ENCODE data around the gene NGEF.
"Not testable (repeated sequence)": the region's sequence is repeated elsewhere in the genome, so short reads cannot be mapped to it uniquely, and the experiment has no call there.

Gene NGEF

DNA sequence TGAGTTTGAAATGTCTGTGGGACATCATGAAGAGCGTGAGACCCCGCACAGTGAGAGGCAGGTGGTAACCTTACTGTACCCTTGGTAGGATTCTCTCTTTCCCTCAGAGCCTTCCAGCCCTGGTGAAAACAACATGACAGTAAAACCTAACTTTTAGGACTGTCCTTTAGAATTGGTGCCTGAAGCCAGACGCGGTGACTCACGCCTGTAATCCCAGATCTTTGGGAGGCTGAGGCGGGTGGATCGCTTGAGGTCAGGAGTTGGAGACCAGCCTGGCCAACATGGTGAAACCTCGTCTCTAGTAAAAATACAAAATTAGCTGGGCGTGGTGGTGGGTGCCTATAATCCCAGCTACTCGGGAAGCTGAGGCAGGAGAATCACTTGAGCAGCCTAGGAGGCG is 161.0 kb downstream of the NGEF start:
- H3K36me3 ChIP-seq (ENCODE audit: control insufficient read depth in 5 of 5, insufficient read depth in 5 of 5, low read length in 5 of 5) = peaks cover 28 to 81% (median 70%) of the 10 kb centered on the region in 5 donors
- H3K9ac ChIP-seq (ENCODE audit: low read length in 5 of 5); H3K4me3 ChIP-seq (ENCODE audit: low read depth in 1 of 5, low read length in 5 of 5); H3K27ac ChIP-seq (ENCODE audit: low read depth, low read length); H3K27me3 ChIP-seq (ENCODE audit: control insufficient read depth in 5 of 5, insufficient read depth in 4 of 5, low read length in 5 of 5); H3K9me3 ChIP-seq (ENCODE audit: control insufficient read depth in 5 of 5, low read length in 5 of 5); H3K4me1 ChIP-seq (ENCODE audit: control insufficient read depth in 5 of 5, insufficient read depth in 5 of 5, low read length in 5 of 5): not testable (repeated sequence)

GRCh38 chr2:232850039-232850438 is 163.0 kb downstream of the NGEF start:
- Histone ChIP-seq H3K27ac (ENCODE audit: low read depth, low read length) (no peak overlapping the region), H3K9me3 (ENCODE audit: control insufficient read depth in 5 of 5, low read length in 5 of 5) (no peaks in the 10 kb centered on the region), H3K36me3 (ENCODE audit: control insufficient read depth in 5 of 5, insufficient read depth in 5 of 5, low read length in 5 of 5) (peaks cover 49 to 84% (median 69%) of the 10 kb centered on the region in 5 donors), H3K9ac (ENCODE audit: low read length in 5 of 5) (no peak overlapping the region), H3K4me1 (ENCODE audit: control insufficient read depth in 5 of 5, insufficient read depth in 5 of 5, low read length in 5 of 5) (no peaks in the 10 kb centered on the region), H3K4me3 (ENCODE audit: low read depth in 1 of 5, low read length in 5 of 5) (no peak overlapping the region), H3K27me3 (ENCODE audit: control insufficient read depth in 5 of 5, insufficient read depth in 4 of 5, low read length in 5 of 5) (no peaks in the 10 kb centered on the region)

GRCh38 chr2:232846055-232846454 is 167.0 kb downstream of the NGEF start:
- Histone ChIP-seq H3K4me3 (ENCODE audit: low read depth in 1 of 5, low read length in 5 of 5) (no peak overlapping the region), H3K4me1 (ENCODE audit: control insufficient read depth in 5 of 5, insufficient read depth in 5 of 5, low read length in 5 of 5) (no peaks in the 10 kb centered on the region), H3K27ac (ENCODE audit: low read depth, low read length) (no peak overlapping the region), H3K27me3 (ENCODE audit: control insufficient read depth in 5 of 5, insufficient read depth in 4 of 5, low read length in 5 of 5) (no peaks in the 10 kb centered on the region), H3K36me3 (ENCODE audit: control insufficient read depth in 5 of 5, insufficient read depth in 5 of 5, low read length in 5 of 5) (peaks cover 55 to 93% (median 84%) of the 10 kb centered on the region in 5 donors), H3K9me3 (ENCODE audit: control insufficient read depth in 5 of 5, low read length in 5 of 5) (no peaks in the 10 kb centered on the region), H3K9ac (ENCODE audit: low read length in 5 of 5) (no peak overlapping the region)

DNA sequence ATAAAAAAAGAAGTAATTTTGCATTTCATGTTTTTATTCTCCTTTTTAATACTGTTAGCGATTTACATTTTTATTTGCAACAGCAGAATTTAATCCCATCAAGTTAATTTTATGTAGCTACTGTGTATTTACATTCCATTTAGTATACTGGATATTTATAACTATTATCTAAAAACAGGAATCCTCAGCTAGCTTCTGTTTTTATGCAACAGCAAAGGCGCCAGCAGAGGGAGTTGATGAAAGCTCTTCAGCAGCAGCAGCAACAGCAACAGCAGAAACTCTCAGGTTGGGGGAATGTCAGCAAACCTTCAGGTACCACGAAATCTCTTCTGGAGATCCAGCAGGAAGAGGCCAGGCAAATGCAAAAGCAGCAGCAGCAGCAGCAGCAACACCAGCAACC is 169.2 kb downstream of the NGEF start:
- Histone ChIP-seq H3K4me1 (ENCODE audit: control insufficient read depth in 5 of 5, insufficient read depth in 5 of 5, low read length in 5 of 5) (peaks cover 0 to 10% (median 6%) of the 10 kb centered on the region in 5 donors), H3K36me3 (ENCODE audit: control insufficient read depth in 5 of 5, insufficient read depth in 5 of 5, low read length in 5 of 5) (peaks cover 63 to 82% (median 75%) of the 10 kb centered on the region in 5 donors), H3K4me3 (ENCODE audit: low read depth in 1 of 5, low read length in 5 of 5) (no peak overlapping the region), H3K27ac (ENCODE audit: low read depth, low read length) (no peak overlapping the region), H3K27me3 (ENCODE audit: control insufficient read depth in 5 of 5, insufficient read depth in 4 of 5, low read length in 5 of 5) (no peaks in the 10 kb centered on the region), H3K9me3 (ENCODE audit: control insufficient read depth in 5 of 5, low read length in 5 of 5) (no peaks in the 10 kb centered on the region), H3K9ac (ENCODE audit: low read length in 5 of 5) (no peak overlapping the region)

GRCh38 chr2:232842689-232843088 is 170.4 kb downstream of the NGEF start:
- Histone ChIP-seq H3K36me3 (ENCODE audit: control insufficient read depth in 5 of 5, insufficient read depth in 5 of 5, low read length in 5 of 5) (peaks cover 59 to 76% (median 65%) of the 10 kb centered on the region in 5 donors), H3K4me1 (ENCODE audit: control insufficient read depth in 5 of 5, insufficient read depth in 5 of 5, low read length in 5 of 5) (peaks cover 0 to 17% (median 6%) of the 10 kb centered on the region in 5 donors), H3K4me3 (ENCODE audit: low read depth in 1 of 5, low read length in 5 of 5) (no peak overlapping the region), H3K9me3 (ENCODE audit: control insufficient read depth in 5 of 5, low read length in 5 of 5) (no peaks in the 10 kb centered on the region), H3K27me3 (ENCODE audit: control insufficient read depth in 5 of 5, insufficient read depth in 4 of 5, low read length in 5 of 5) (no peaks in the 10 kb centered on the region), H3K9ac (ENCODE audit: low read length in 5 of 5) (peak overlapping the region in 2 of 5 donors; percentile 13 to 19), H3K27ac (ENCODE audit: low read depth, low read length) (no peak overlapping the region)

- no peak overlapping the region for H3K9ac ChIP-seq (ENCODE audit: low read length in 5 of 5)
- no peak overlapping the region for H3K4me3 ChIP-seq (ENCODE audit: low read depth in 1 of 5, low read length in 5 of 5)
- peaks cover 0 to 17% (median 6%) of the 10 kb centered on the region in 5 donors for H3K4me1 ChIP-seq (ENCODE audit: control insufficient read depth in 5 of 5, insufficient read depth in 5 of 5, low read length in 5 of 5)
- peaks cover 41 to 66% (median 57%) of the 10 kb centered on the region in 5 donors for H3K36me3 ChIP-seq (ENCODE audit: control insufficient read depth in 5 of 5, insufficient read depth in 5 of 5, low read length in 5 of 5)
- no peaks in the 10 kb centered on the region for H3K9me3 ChIP-seq (ENCODE audit: control insufficient read depth in 5 of 5, low read length in 5 of 5)
- no peaks in the 10 kb centered on the region for H3K27me3 ChIP-seq (ENCODE audit: control insufficient read depth in 5 of 5, insufficient read depth in 4 of 5, low read length in 5 of 5)
- H3K27ac ChIP-seq (ENCODE audit: low read depth, low read length) = no peak overlapping the region
These were observed 173.5 kb downstream of the NGEF start for GRCh38 chr2:232839411-232840079.

GRCh38 chr2:232838406-232838874 is 174.6 kb downstream of the NGEF start:
- Histone ChIP-seq H3K27me3 (ENCODE audit: control insufficient read depth in 5 of 5, insufficient read depth in 4 of 5, low read length in 5 of 5) (no peaks in the 10 kb centered on the region), H3K36me3 (ENCODE audit: control insufficient read depth in 5 of 5, insufficient read depth in 5 of 5, low read length in 5 of 5) (peaks cover 45 to 67% (median 58%) of the 10 kb centered on the region in 5 donors), H3K4me3 (ENCODE audit: low read depth in 1 of 5, low read length in 5 of 5) (no peak overlapping the region), H3K4me1 (ENCODE audit: control insufficient read depth in 5 of 5, insufficient read depth in 5 of 5, low read length in 5 of 5) (peaks cover 0 to 17% (median 6%) of the 10 kb centered on the region in 5 donors), H3K9me3 (ENCODE audit: control insufficient read depth in 5 of 5, low read length in 5 of 5) (no peaks in the 10 kb centered on the region), H3K27ac (ENCODE audit: low read depth, low read length) (no peak overlapping the region), H3K9ac (ENCODE audit: low read length in 5 of 5) (no peak overlapping the region)

- Histone ChIP-seq H3K9me3 (ENCODE audit: control insufficient read depth in 5 of 5, low read length in 5 of 5) (no peaks in the 10 kb centered on the region), H3K27me3 (ENCODE audit: control insufficient read depth in 5 of 5, insufficient read depth in 4 of 5, low read length in 5 of 5) (no peaks in the 10 kb centered on the region), H3K36me3 (ENCODE audit: control insufficient read depth in 5 of 5, insufficient read depth in 5 of 5, low read length in 5 of 5) (peaks cover 50 to 72% (median 63%) of the 10 kb centered on the region in 5 donors), H3K9ac (ENCODE audit: low read length in 5 of 5) (no peak overlapping the region), H3K27ac (ENCODE audit: low read depth, low read length) (no peak overlapping the region), H3K4me1 (ENCODE audit: control insufficient read depth in 5 of 5, insufficient read depth in 5 of 5, low read length in 5 of 5) (peaks cover 0 to 17% (median 6%) of the 10 kb centered on the region in 5 donors), H3K4me3 (ENCODE audit: low read depth in 1 of 5, low read length in 5 of 5) (no peak overlapping the region)
These were observed 176.1 kb downstream of the NGEF start for GRCh38 chr2:232836934-232837333.

DNA sequence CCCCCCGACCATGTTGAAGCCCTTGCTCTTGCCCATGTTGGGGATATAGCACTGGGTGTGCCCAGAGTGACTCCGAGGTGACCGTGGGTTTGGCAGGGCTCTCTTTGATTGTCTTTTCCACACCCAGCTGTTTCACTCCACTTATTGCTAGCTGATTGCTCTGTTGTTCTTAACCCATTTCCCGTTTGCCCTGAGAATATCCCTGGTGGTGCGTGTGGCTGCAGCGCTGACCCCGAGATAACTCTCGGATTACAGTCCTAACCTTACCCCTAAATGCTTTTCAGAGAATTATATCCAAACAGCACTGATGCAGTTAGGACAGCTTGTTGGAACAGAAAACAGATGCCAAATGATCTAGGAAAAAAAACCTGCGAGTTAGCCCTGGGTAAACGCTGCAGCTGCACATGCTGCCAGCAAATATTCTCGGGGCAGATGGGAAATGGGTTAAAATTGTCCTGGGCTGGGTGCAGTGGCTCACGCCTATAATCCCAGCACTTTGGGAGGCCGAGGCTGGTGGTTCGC is 177.3 kb downstream of the NGEF start:
- Histone ChIP-seq H3K9ac (ENCODE audit: low read length in 5 of 5) (no peak overlapping the region), H3K4me1 (ENCODE audit: control insufficient read depth in 5 of 5, insufficient read depth in 5 of 5, low read length in 5 of 5) (peaks cover 0 to 17% (median 6%) of the 10 kb centered on the region in 5 donors), H3K27me3 (ENCODE audit: control insufficient read depth in 5 of 5, insufficient read depth in 4 of 5, low read length in 5 of 5) (no peaks in the 10 kb centered on the region), H3K4me3 (ENCODE audit: low read depth in 1 of 5, low read length in 5 of 5) (no peak overlapping the region), H3K27ac (ENCODE audit: low read depth, low read length) (no peak overlapping the region), H3K36me3 (ENCODE audit: control insufficient read depth in 5 of 5, insufficient read depth in 5 of 5, low read length in 5 of 5) (peaks cover 56 to 74% (median 65%) of the 10 kb centered on the region in 5 donors), H3K9me3 (ENCODE audit: control insufficient read depth in 5 of 5, low read length in 5 of 5) (no peaks in the 10 kb centered on the region)

GRCh38 chr2:232833830-232834229 is 179.2 kb downstream of the NGEF start:
- H3K27ac ChIP-seq (ENCODE audit: low read depth, low read length) = no peak overlapping the region
- peaks cover 44 to 79% (median 66%) of the 10 kb centered on the region in 5 donors for H3K36me3 ChIP-seq (ENCODE audit: control insufficient read depth in 5 of 5, insufficient read depth in 5 of 5, low read length in 5 of 5)
- H3K4me1 ChIP-seq (ENCODE audit: control insufficient read depth in 5 of 5, insufficient read depth in 5 of 5, low read length in 5 of 5) = peaks cover 0 to 7% (median 0%) of the 10 kb centered on the region in 5 donors
- H3K4me3 ChIP-seq (ENCODE audit: low read depth in 1 of 5, low read length in 5 of 5) = no peak overlapping the region
- H3K27me3 ChIP-seq (ENCODE audit: control insufficient read depth in 5 of 5, insufficient read depth in 4 of 5, low read length in 5 of 5) = no peaks in the 10 kb centered on the region
- H3K9me3 ChIP-seq (ENCODE audit: control insufficient read depth in 5 of 5, low read length in 5 of 5) = no peaks in the 10 kb centered on the region
- H3K9ac ChIP-seq (ENCODE audit: low read length in 5 of 5) = no peak overlapping the region
